Colonic mucosa (tissue), 4 donors: ENCODE data around the gene STAT4. TPM values are rescaled to one million over a fixed set of nuclear protein-coding genes. Genes with fewer than 3 reads are reported as not detected.
A peak's percentile ranks its signal among the peaks of the same experiment; 100 is the strongest.

Experiments used
- DNase-seq: peaks from one replicate; pipeline ENCODE4 v3.0.0-alpha.2; 2020
- H3K27ac ChIP-seq: fragments of 200-600 bp; one replicate; pipeline ENCODE4 v1.8.0; 2021
- H3K27me3 ChIP-seq: fragments of 200-600 bp; one replicate; pipeline ENCODE4 v1.8.0; 2021
- H3K36me3 ChIP-seq: fragments of 200-600 bp; one replicate; pipeline ENCODE4 v1.8.0; 2021
- H3K4me1 ChIP-seq: fragments of 200-600 bp; one replicate; pipeline ENCODE4 v1.8.0; 2021; ENCODE audit warnings: mild to moderate bottlenecking
- H3K4me3 ChIP-seq: fragments of 200-600 bp; one replicate; pipeline ENCODE4 v1.8.0; 2021
- H3K9ac ChIP-seq, 2 donors: one replicate each; pipeline ENCODE4 v1.7.0; 2013; ENCODE audit warnings: control low read depth in 2 of 2, low read depth in 2 of 2, low read length in 2 of 2
- H3K9me3 ChIP-seq: fragments of 200-600 bp; one replicate; pipeline ENCODE4 v1.8.0; 2021
- CTCF ChIP-seq: fragments of 200-600 bp; IDR thresholded peaks from one replicate; pipeline ENCODE4 v1.8.0; 2022; ENCODE audit warnings: antibody characterized with exemption, mild to moderate bottlenecking
- intact Hi-C: fragments of 100-400 bp; cut with DNase I; formaldehyde crosslinking; loops from one replicate; pipeline ENCODE4 v1.14.1; 2022
- total RNA-seq, 2 donors: library from RNA; stranded (reverse); fragmentation: NEBNext Ultra II Directional in 1 of 2; extraction: Animal tissue kit (Norgen Biotek cat#: 25700) in 1 of 2; gene quantifications; one replicate each; pipeline ENCODE4 v1.2.1, GENCODE V29; 2021
- donor health status: healthy.
- donor health status: DM: no; HTN: no; CAD: no.
- donor health status: DM: no; HTN: no; CAD: no.

The STAT4 gene
- total RNA-seq, 2 donors from 2014 or later = 2.0 to 2.1 TPM

GRCh38 chr2:191032588-191033429 is 118.0 kb downstream of the STAT4 start:
- Histone ChIP-seq H3K36me3 (no peaks in the 10 kb centered on the region), H3K4me1 (no peaks in the 10 kb centered on the region), H3K9ac (no peak overlapping the region), H3K9me3 (no peaks in the 10 kb centered on the region), H3K4me3 (no peak overlapping the region), H3K27ac (no peak overlapping the region), H3K27me3 (no peaks in the 10 kb centered on the region)
- intact Hi-C loops = no loop called here
- no peak for DNase-seq
- TF ChIP-seq CTCF = no peak

- no peak overlapping the region for H3K9ac ChIP-seq
- no peak overlapping the region for H3K27ac ChIP-seq
- no peaks in the 10 kb centered on the region for H3K36me3 ChIP-seq
- H3K9me3 ChIP-seq = no peaks in the 10 kb centered on the region
- no peak for DNase-seq
- H3K4me1 ChIP-seq = no peaks in the 10 kb centered on the region
- H3K27me3 ChIP-seq = no peaks in the 10 kb centered on the region
- no peak for TF ChIP-seq CTCF
- H3K4me3 ChIP-seq = no peak overlapping the region
- intact Hi-C loops = no loop called here
Observed at GRCh38 chr2:191031256-191031655, 119.5 kb downstream of the STAT4 start.

GRCh38 chr2:191030521-191031154 is 120.2 kb downstream of the STAT4 start:
- DNase-seq = peak; percentile 50
- no peak overlapping the region for H3K27ac ChIP-seq
- no peaks in the 10 kb centered on the region for H3K4me1 ChIP-seq
- no peak overlapping the region for H3K9ac ChIP-seq
- no peaks in the 10 kb centered on the region for H3K9me3 ChIP-seq
- H3K36me3 ChIP-seq = no peaks in the 10 kb centered on the region
- TF ChIP-seq CTCF = peak; percentile 58
- no peak overlapping the region for H3K4me3 ChIP-seq
- no peaks in the 10 kb centered on the region for H3K27me3 ChIP-seq
- intact Hi-C loops = no loop called here

GRCh38 chr2:191029280-191029950 is 121.4 kb downstream of the STAT4 start:
- intact Hi-C loops = no loop called here
- no peak for TF ChIP-seq CTCF
- DNase-seq = no peak
- H3K27me3 ChIP-seq = no peaks in the 10 kb centered on the region
- no peak overlapping the region for H3K27ac ChIP-seq
- H3K9me3 ChIP-seq = no peaks in the 10 kb centered on the region
- H3K9ac ChIP-seq = no peak overlapping the region
- no peaks in the 10 kb centered on the region for H3K4me1 ChIP-seq
- no peak overlapping the region for H3K4me3 ChIP-seq
- H3K36me3 ChIP-seq = no peaks in the 10 kb centered on the region

- H3K4me3 ChIP-seq = no peak overlapping the region
- intact Hi-C loops = loop anchor here (2.0 kb wide), 1 partner anchor 244 kb away; no protein-coding TSS in a partner anchor
Observed at GRCh38 chr2:191026377-191026776, 124.4 kb downstream of the STAT4 start.

More at GRCh38 chr2:191026377-191026776, 124.4 kb downstream of the STAT4 start:
- DNase-seq = no peak
- Histone ChIP-seq H3K27me3 (no peaks in the 10 kb centered on the region), H3K36me3 (no peaks in the 10 kb centered on the region), H3K27ac (no peak overlapping the region), H3K9me3 (no peaks in the 10 kb centered on the region), H3K4me1 (no peaks in the 10 kb centered on the region), H3K9ac (no peak overlapping the region)
- no peak for TF ChIP-seq CTCF
